Eye (tissue), 1 donor: ENCODE measurements around the gene TTBK2.
A peak's percentile ranks its signal among the peaks of the same experiment; 100 is the strongest.

Experiments
- DNase-seq: peaks from one replicate; pipeline ENCODE4 v3.0.0-alpha.2; 2015

TTBK2 gene

GRCh38 chr15:42750306-42750705 lies 170.3 kb downstream of the TTBK2 start:
- no peak for DNase-seq

- DNase-seq, result no peak
Measured at GRCh38 chr15:42749266-42749665, 171.3 kb downstream of the TTBK2 start.

- DNase-seq, result no peak
Measured at GRCh38 chr15:42744195-42744594, 176.4 kb downstream of the TTBK2 start.

GRCh38 chr15:42742149-42742548 lies 178.4 kb downstream of the TTBK2 start:
- no peak for DNase-seq

GRCh38 chr15:42741710-42742109 lies 178.9 kb downstream of the TTBK2 start:
- no peak for DNase-seq

GRCh38 chr15:42737529-42738328 lies 182.8 kb downstream of the TTBK2 start:
- no peak for DNase-seq

GRCh38 chr15:42736793-42737528 lies 183.6 kb downstream of the TTBK2 start, which contains the start of gene CDAN1:
TSS of gene CDAN1 (minus strand) at chr15:42737128. CDS start at chr15:42737102, 26 bp downstream.
- DNase-seq, result peak; percentile 94

- DNase-seq, result peak; percentile 73
Measured at GRCh38 chr15:42736178-42736792, 184.3 kb downstream of the TTBK2 start.

- DNase-seq, result no peak
Measured at GRCh38 chr15:42735382-42736165, 185.0 kb downstream of the TTBK2 start.

- DNase-seq, result no peak
Measured at GRCh38 chr15:42734076-42734672, 186.4 kb downstream of the TTBK2 start.

- DNase-seq, result no peak
Measured at GRCh38 chr15:42733027-42733426, 187.6 kb downstream of the TTBK2 start.

GRCh38 chr15:42732095-42732827 lies 188.3 kb downstream of the TTBK2 start:
- no peak for DNase-seq

GRCh38 chr15:42731461-42731860 lies 189.1 kb downstream of the TTBK2 start:
- DNase-seq, result no peak

- DNase-seq, result no peak
Measured at GRCh38 chr15:42730536-42730935, 190.0 kb downstream of the TTBK2 start.

- DNase-seq, result no peak
Measured at GRCh38 chr15:42730135-42730534, 190.4 kb downstream of the TTBK2 start.

- no peak for DNase-seq
Measured at GRCh38 chr15:42729409-42729808, 191.2 kb downstream of the TTBK2 start.

GRCh38 chr15:42728972-42729371 lies 191.6 kb downstream of the TTBK2 start:
- DNase-seq, result no peak

GRCh38 chr15:42728560-42728959 lies 192.0 kb downstream of the TTBK2 start:
- no peak for DNase-seq

- no peak for DNase-seq
Measured at GRCh38 chr15:42727750-42728381, 192.7 kb downstream of the TTBK2 start.

- DNase-seq, result no peak
Measured at GRCh38 chr15:42726114-42726513, 194.5 kb downstream of the TTBK2 start.

- DNase-seq, result no peak
Measured at GRCh38 chr15:42725331-42725903, 195.2 kb downstream of the TTBK2 start.
